ENCODE results near the gene CST6.

Gene CST6

DNA sequence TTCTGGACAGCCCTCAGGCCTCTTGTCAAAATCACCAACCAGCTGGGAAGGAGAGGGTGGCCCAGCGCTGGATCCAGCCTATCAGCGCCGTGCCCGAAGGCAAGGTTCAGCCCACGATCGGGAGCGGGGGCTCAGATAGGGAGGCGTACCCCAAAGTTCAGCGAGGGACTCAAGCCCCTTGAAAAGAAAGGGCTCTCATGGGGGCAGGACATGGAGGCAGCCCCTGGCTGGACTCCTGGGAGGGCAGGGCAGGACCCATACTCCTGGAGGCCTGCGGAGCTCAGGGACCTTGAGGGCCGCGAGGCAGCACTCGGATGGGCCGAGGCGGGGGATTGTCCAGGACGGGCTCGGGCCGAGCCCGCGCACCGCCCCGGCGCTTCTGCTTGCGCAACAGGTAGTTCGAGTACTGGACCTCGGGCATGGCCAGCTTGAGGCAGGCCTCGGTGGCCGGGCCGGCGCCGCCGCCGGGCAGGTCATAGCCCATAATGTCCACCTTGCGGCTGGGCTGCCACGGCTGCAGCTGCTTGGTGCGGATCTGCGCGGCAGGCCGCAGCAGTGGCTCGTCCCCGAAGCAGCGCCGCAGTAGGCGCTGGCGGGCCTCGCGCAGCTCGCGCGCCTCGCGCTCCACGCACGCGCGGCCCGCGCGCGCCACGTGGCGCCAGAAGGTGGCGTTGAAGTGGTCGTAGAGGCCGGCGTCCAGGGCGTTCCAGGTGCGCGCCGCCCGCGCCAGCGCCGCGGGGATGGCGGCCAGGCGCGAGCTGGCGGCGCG lies 30.6 kb downstream of the CST6 start:
- Histone ChIP-seq H3K4me1 (ENCODE audit: control insufficient read depth, insufficient read depth, low read depth, low read length) (peaks cover 9% of the 10 kb centered on the region), H3K4me3 (ENCODE audit: insufficient read depth in 1 of 2, low read depth in 1 of 2, low read length in 2 of 2) (no peak overlapping the region), H3K27ac (ENCODE audit: low read length, poor library complexity, severe bottlenecking) (no peak overlapping the region), H2AFZ (ENCODE audit: low read depth, low read length) (no peak overlapping the region), H3K4ac (ENCODE audit: low read depth in 1 of 2, low read length in 2 of 2) (no peak overlapping the region), H3K36me3 (ENCODE audit: control insufficient read depth in 1 of 2, insufficient read depth in 2 of 2, low read depth in 1 of 2, low read length in 2 of 2) (peaks cover 0 to 20% of the 10 kb centered on the region in 2 experiments), H2BK120ac (ENCODE audit: low read depth, low read length) (no peak overlapping the region), H3K79me1 (replicated peaks; ENCODE audit: low read length, poor library complexity, severe bottlenecking) (no peaks in the 10 kb centered on the region), H4K8ac (ENCODE audit: low read length) (no peak overlapping the region), H3K9me3 (ENCODE audit: control insufficient read depth, low read length) (no peaks in the 10 kb centered on the region), H4K91ac (ENCODE audit: low read length) (no peak overlapping the region), H2BK5ac (ENCODE audit: low read depth, low read length, poor library complexity, severe bottlenecking) (no peak overlapping the region), H3K14ac (ENCODE audit: low read length in 2 of 2) (no peak overlapping the region), H3K23ac (ENCODE audit: low read length in 2 of 2) (no peak overlapping the region), H3K27me3 (ENCODE audit: control insufficient read depth in 1 of 2, insufficient read depth in 1 of 2, low read length in 2 of 2) (peaks cover 12 to 46% of the 10 kb centered on the region in 2 experiments), H2BK12ac (ENCODE audit: low read length in 2 of 2) (no peak overlapping the region), H3K4me2 (ENCODE audit: low read length, poor library complexity, severe bottlenecking) (no peak overlapping the region), H2BK15ac (ENCODE audit: low read depth, poor library complexity, severe bottlenecking) (no peak overlapping the region), H3K18ac (ENCODE audit: low read depth in 1 of 2, low read length in 2 of 2) (no peak overlapping the region), H2AK5ac (ENCODE audit: low read length, severe bottlenecking) (no peak overlapping the region), H3K9ac (ENCODE audit: low read length) (no peak overlapping the region)
- DNase-seq = no peak
- 97% methylated on average over 80 of the region's 81 CpGs for WGBS

DNA sequence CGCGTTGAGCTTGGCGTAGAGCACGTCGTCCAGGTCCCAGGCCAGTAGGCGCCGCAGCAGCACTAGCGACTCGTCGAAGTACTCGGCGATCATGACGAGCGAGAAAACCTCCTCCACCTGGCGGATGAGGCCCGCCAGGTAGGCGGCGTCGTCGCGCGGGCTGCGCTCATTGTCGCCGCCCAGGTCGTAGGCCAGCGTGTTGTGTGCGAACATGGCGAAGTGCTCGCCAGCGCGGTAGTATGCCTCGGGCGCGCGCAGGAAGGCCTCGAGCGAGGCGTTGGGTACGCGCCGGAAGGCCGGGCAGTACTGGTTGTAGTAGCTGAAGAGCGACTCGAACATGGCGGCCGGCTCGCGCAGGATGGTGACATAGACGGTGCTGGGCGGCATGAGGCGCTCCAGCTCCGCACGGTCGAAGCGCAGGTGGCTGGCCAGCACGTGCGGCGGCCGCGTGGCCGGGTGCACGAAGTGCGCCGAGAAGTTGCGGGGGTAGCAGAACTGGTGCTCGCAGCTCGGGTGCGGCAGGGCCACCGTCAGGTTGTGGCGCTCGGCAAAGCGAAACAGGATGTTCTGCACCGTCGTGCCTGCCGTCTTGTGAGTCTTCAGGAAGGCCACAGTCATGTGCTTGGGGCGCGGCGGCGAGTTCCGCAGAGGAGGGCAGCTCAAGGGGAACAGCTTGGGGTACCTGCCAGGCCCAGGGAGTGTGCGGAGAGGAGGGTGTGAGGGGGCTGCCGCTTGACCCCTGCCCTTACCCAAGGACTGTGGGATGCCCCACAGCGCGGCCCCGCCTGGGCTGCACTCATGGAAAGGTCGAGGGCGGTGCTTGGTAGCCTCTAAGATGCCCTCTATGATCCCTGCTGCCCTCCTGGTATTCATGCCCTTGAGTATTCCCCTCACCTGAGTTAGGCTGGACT lies 31.4 kb downstream of the CST6 start:
- no peak overlapping the region for H3K4me3 ChIP-seq (ENCODE audit: insufficient read depth in 1 of 2, low read depth in 1 of 2, low read length in 2 of 2)
- no peak overlapping the region for H3K9ac ChIP-seq (ENCODE audit: low read length)
- H3K14ac ChIP-seq (ENCODE audit: low read length in 2 of 2) = peak overlapping the region in 1 of 2 experiments; percentile 39
- H3K27ac ChIP-seq (ENCODE audit: low read length, poor library complexity, severe bottlenecking) = no peak overlapping the region
- H3K79me1 ChIP-seq (replicated peaks; ENCODE audit: low read length, poor library complexity, severe bottlenecking) = no peaks in the 10 kb centered on the region
- H4K8ac ChIP-seq (ENCODE audit: low read length) = no peak overlapping the region
- no peak overlapping the region for H3K18ac ChIP-seq (ENCODE audit: low read depth in 1 of 2, low read length in 2 of 2)
- H3K36me3 ChIP-seq (ENCODE audit: control insufficient read depth in 1 of 2, insufficient read depth in 2 of 2, low read depth in 1 of 2, low read length in 2 of 2) = peaks cover 0 to 20% of the 10 kb centered on the region in 2 experiments
- no peak overlapping the region for H2BK12ac ChIP-seq (ENCODE audit: low read length in 2 of 2)
- H3K4me2 ChIP-seq (ENCODE audit: low read length, poor library complexity, severe bottlenecking) = no peak overlapping the region
- peak overlapping the region in 1 of 2 experiments; percentile 36 for H3K23ac ChIP-seq (ENCODE audit: low read length in 2 of 2)
- H2AFZ ChIP-seq (ENCODE audit: low read depth, low read length) = no peak overlapping the region
- no peak overlapping the region for H4K91ac ChIP-seq (ENCODE audit: low read length)
- H2BK15ac ChIP-seq (ENCODE audit: low read depth, poor library complexity, severe bottlenecking) = no peak overlapping the region
- H3K4me1 ChIP-seq (ENCODE audit: control insufficient read depth, insufficient read depth, low read depth, low read length) = peaks cover 17% of the 10 kb centered on the region
- H2BK120ac ChIP-seq (ENCODE audit: low read depth, low read length) = no peak overlapping the region
- WGBS = 97% methylated on average over 86 of the region's 88 CpGs
- no peak for DNase-seq
- H3K27me3 ChIP-seq (ENCODE audit: control insufficient read depth in 1 of 2, insufficient read depth in 1 of 2, low read length in 2 of 2) = peaks cover 12 to 55% of the 10 kb centered on the region in 2 experiments
- no peaks in the 10 kb centered on the region for H3K9me3 ChIP-seq (ENCODE audit: control insufficient read depth, low read length)
- H2AK5ac ChIP-seq (ENCODE audit: low read length, severe bottlenecking) = no peak overlapping the region
- no peak overlapping the region for H2BK5ac ChIP-seq (ENCODE audit: low read depth, low read length, poor library complexity, severe bottlenecking)
- H3K4ac ChIP-seq (ENCODE audit: low read depth in 1 of 2, low read length in 2 of 2) = no peak overlapping the region

DNA sequence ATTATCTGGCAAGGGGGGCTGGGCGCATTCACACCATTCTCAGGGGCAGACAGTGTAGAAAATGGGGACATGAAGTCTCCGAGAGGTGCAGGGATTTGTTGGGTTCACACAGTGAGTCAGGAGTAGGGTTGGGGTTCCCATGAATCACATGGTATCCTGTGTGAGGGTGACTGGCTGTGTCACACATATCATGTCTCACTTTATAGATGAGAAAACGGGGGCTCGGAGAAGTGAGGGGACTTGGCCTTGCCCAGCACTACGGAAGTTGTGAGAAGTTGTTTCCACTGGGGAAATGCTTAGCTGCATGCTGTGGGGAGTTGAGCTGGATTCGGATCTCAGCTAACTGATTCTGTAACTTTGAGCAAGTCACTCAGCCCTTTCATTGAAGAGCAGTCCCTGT lies 32.9 kb downstream of the CST6 start:
- Histone ChIP-seq H2BK12ac (ENCODE audit: low read length in 2 of 2) (no peak overlapping the region), H2BK5ac (ENCODE audit: low read depth, low read length, poor library complexity, severe bottlenecking) (no peak overlapping the region), H2BK120ac (ENCODE audit: low read depth, low read length) (no peak overlapping the region), H3K4ac (ENCODE audit: low read depth in 1 of 2, low read length in 2 of 2) (no peak overlapping the region), H2AK5ac (ENCODE audit: low read length, severe bottlenecking) (no peak overlapping the region), H3K4me1 (ENCODE audit: control insufficient read depth, insufficient read depth, low read depth, low read length) (peaks cover 29% of the 10 kb centered on the region), H3K23ac (ENCODE audit: low read length in 2 of 2) (no peak overlapping the region), H3K79me1 (replicated peaks; ENCODE audit: low read length, poor library complexity, severe bottlenecking) (peaks cover 1% of the 10 kb centered on the region), H2BK15ac (ENCODE audit: low read depth, poor library complexity, severe bottlenecking) (no peak overlapping the region), H3K4me2 (ENCODE audit: low read length, poor library complexity, severe bottlenecking) (no peak overlapping the region), H3K36me3 (ENCODE audit: control insufficient read depth in 1 of 2, insufficient read depth in 2 of 2, low read depth in 1 of 2, low read length in 2 of 2) (peaks cover 0 to 20% of the 10 kb centered on the region in 2 experiments), H3K9ac (ENCODE audit: low read length) (no peak overlapping the region), H3K4me3 (ENCODE audit: insufficient read depth in 1 of 2, low read depth in 1 of 2, low read length in 2 of 2) (no peak overlapping the region), H4K91ac (ENCODE audit: low read length) (no peak overlapping the region), H3K18ac (ENCODE audit: low read depth in 1 of 2, low read length in 2 of 2) (no peak overlapping the region), H3K27ac (ENCODE audit: low read length, poor library complexity, severe bottlenecking) (no peak overlapping the region), H4K8ac (ENCODE audit: low read length) (no peak overlapping the region), H3K9me3 (ENCODE audit: control insufficient read depth, low read length) (no peaks in the 10 kb centered on the region), H3K14ac (ENCODE audit: low read length in 2 of 2) (no peak overlapping the region), H2AFZ (ENCODE audit: low read depth, low read length) (no peak overlapping the region), H3K27me3 (ENCODE audit: control insufficient read depth in 1 of 2, insufficient read depth in 1 of 2, low read length in 2 of 2) (peaks cover 10 to 62% of the 10 kb centered on the region in 2 experiments)
- no peak for DNase-seq
- 90% methylated on average over 6 of the region's 6 CpGs for WGBS

DNA sequence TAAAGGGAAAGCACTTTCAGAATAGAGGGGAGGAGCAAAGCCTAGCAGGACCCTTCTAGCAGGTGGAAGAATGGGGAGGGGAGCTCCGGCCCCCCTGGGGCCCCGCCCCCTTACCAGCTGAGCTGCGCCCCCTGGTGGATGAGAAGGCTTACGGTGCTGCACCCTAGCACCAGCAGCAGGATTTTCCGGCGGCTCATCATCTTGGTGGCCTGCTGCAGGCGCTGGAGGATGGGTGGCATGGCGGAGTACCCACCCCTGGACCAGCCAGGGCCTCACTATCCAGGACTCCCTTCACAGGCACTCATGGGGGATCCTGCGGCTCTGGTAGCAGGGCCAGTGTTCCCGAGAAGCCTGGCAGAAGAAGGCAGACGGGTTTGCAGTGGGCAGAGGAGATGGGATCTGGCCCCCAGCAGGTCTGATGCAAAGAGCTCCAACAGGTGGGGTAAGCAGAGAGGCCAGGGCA lies 33.4 kb downstream of the CST6 start:
- H3K23ac ChIP-seq (ENCODE audit: low read length in 2 of 2) = peak overlapping the region in 1 of 2 experiments; percentile 41
- H3K79me1 ChIP-seq (replicated peaks; ENCODE audit: low read length, poor library complexity, severe bottlenecking) = peaks cover 1% of the 10 kb centered on the region
- no peak overlapping the region for H2BK5ac ChIP-seq (ENCODE audit: low read depth, low read length, poor library complexity, severe bottlenecking)
- H2BK120ac ChIP-seq (ENCODE audit: low read depth, low read length) = no peak overlapping the region
- H2AFZ ChIP-seq (ENCODE audit: low read depth, low read length) = peak overlapping the region; percentile 51
- H3K9ac ChIP-seq (ENCODE audit: low read length) = no peak overlapping the region
- H3K18ac ChIP-seq (ENCODE audit: low read depth in 1 of 2, low read length in 2 of 2) = no peak overlapping the region
- H3K14ac ChIP-seq (ENCODE audit: low read length in 2 of 2) = no peak overlapping the region
- DNase-seq = peak; percentile 80
- H3K9me3 ChIP-seq (ENCODE audit: control insufficient read depth, low read length) = no peaks in the 10 kb centered on the region
- H3K27ac ChIP-seq (ENCODE audit: low read length, poor library complexity, severe bottlenecking) = no peak overlapping the region
- peaks cover 29% of the 10 kb centered on the region for H3K4me1 ChIP-seq (ENCODE audit: control insufficient read depth, insufficient read depth, low read depth, low read length)
- H3K27me3 ChIP-seq (ENCODE audit: control insufficient read depth in 1 of 2, insufficient read depth in 1 of 2, low read length in 2 of 2) = peaks cover 9 to 60% of the 10 kb centered on the region in 2 experiments
- WGBS = 21% methylated on average over 11 of the region's 11 CpGs
- H4K91ac ChIP-seq (ENCODE audit: low read length) = no peak overlapping the region
- no peak overlapping the region for H2BK15ac ChIP-seq (ENCODE audit: low read depth, poor library complexity, severe bottlenecking)
- H2AK5ac ChIP-seq (ENCODE audit: low read length, severe bottlenecking) = no peak overlapping the region
- no peak overlapping the region for H4K8ac ChIP-seq (ENCODE audit: low read length)
- no peak overlapping the region for H3K4ac ChIP-seq (ENCODE audit: low read depth in 1 of 2, low read length in 2 of 2)
- no peak overlapping the region for H3K4me2 ChIP-seq (ENCODE audit: low read length, poor library complexity, severe bottlenecking)
- H2BK12ac ChIP-seq (ENCODE audit: low read length in 2 of 2) = no peak overlapping the region
- no peak overlapping the region for H3K4me3 ChIP-seq (ENCODE audit: insufficient read depth in 1 of 2, low read depth in 1 of 2, low read length in 2 of 2)
- H3K36me3 ChIP-seq (ENCODE audit: control insufficient read depth in 1 of 2, insufficient read depth in 2 of 2, low read depth in 1 of 2, low read length in 2 of 2) = peaks cover 0 to 20% of the 10 kb centered on the region in 2 experiments

All from mesenchymal stem cell (in vitro differentiated cells and primary cell).